Loucy (cell line): ENCODE measurements around the gene ABI3.

Experiments
- H2AFZ ChIP-seq: fragments of 200-600 bp; sonication (generic); 2 replicates; pipeline ENCODE4 v1.6.0; 2016; ENCODE audit warnings: antibody characterized with exemption, mild to moderate bottlenecking, low read length, moderate library complexity
- H3F3A ChIP-seq: fragments of 200-600 bp; 2 replicates; pipeline ENCODE4 v1.6.0; 2016; ENCODE audit warnings: antibody characterized with exemption, low read depth, mild to moderate bottlenecking
- H3K27me3 ChIP-seq: fragments of 200-600 bp; sonication (generic); 2 replicates; pipeline ENCODE4 v1.6.1; 2014; ENCODE audit warnings: low read length, mild to moderate bottlenecking; ENCODE audit not compliant: insufficient read depth, poor library complexity, severe bottlenecking
- H3K36me3 ChIP-seq: fragments of 200-600 bp; sonication (generic); 2 replicates; pipeline ENCODE4 v1.6.1; 2016; ENCODE audit warnings: low read length; ENCODE audit not compliant: insufficient read depth
- H3K4me1 ChIP-seq: fragments of 200-600 bp; sonication (generic); 2 replicates; pipeline ENCODE4 v1.5.1; 2014; ENCODE audit warnings: low read length, mild to moderate bottlenecking; ENCODE audit not compliant: insufficient read depth, poor library complexity, severe bottlenecking
- H3K4me2 ChIP-seq: fragments of 200-600 bp; sonication (generic); 2 replicates; pipeline ENCODE4 v1.6.0; 2014; ENCODE audit warnings: antibody characterized with exemption, low read length, low read depth, mild to moderate bottlenecking; ENCODE audit not compliant: poor library complexity, severe bottlenecking
- H3K4me3 ChIP-seq: fragments of 200-600 bp; sonication (generic); 2 replicates; pipeline ENCODE4 v1.5.1; 2014; ENCODE audit warnings: low read length, mild to moderate bottlenecking, mixed read lengths; ENCODE audit not compliant: poor library complexity, severe bottlenecking
- H3K79me2 ChIP-seq: fragments of 200-600 bp; sonication (generic); 2 replicates; pipeline ENCODE4 v1.6.1; 2014; ENCODE audit warnings: low read length; ENCODE audit not compliant: insufficient read depth
- H3K9ac ChIP-seq: fragments of 200-600 bp; sonication (generic); 2 replicates; pipeline ENCODE4 v1.6.0; 2014; ENCODE audit warnings: mild to moderate bottlenecking, low read depth, low read length, moderate library complexity; ENCODE audit not compliant: poor library complexity, severe bottlenecking
- H3K9me2 ChIP-seq: fragments of 200-600 bp; sonication (generic); replicated peaks from 2 replicates; pipeline ENCODE4 v1.6.1; 2016; ENCODE audit warnings: low read depth, low read length, mixed read lengths
- H3K9me3 ChIP-seq: fragments of 200-600 bp; sonication (generic); 2 replicates; pipeline ENCODE4 v1.6.1; 2014; ENCODE audit warnings: mild to moderate bottlenecking, antibody characterized with exemption, low read length, low read depth; ENCODE audit not compliant: insufficient read depth
- H4K20me1 ChIP-seq: fragments of 200-600 bp; sonication (generic); 2 replicates; pipeline ENCODE4 v1.6.0; 2014; ENCODE audit warnings: antibody characterized with exemption, low read length, mild to moderate bottlenecking; ENCODE audit not compliant: insufficient read depth, poor library complexity, severe bottlenecking
- EZH2phosphoT487 ChIP-seq: fragments of 200-600 bp; IDR thresholded peaks from 2 replicates; pipeline ENCODE4 v1.6.1; 2018; ENCODE audit warnings: antibody characterized with exemption, mild to moderate bottlenecking, moderate library complexity, borderline replicate concordance
- TF ChIP-seq, protein P1 (sequence below): fragments of 200-600 bp; sonication (generic); conservative IDR thresholded peaks from 2 replicates; pipeline ENCODE4 v1.5.1; 2014; ENCODE audit warnings: mild to moderate bottlenecking, antibody characterized with exemption, low read length

ABI3 gene

DNA sequence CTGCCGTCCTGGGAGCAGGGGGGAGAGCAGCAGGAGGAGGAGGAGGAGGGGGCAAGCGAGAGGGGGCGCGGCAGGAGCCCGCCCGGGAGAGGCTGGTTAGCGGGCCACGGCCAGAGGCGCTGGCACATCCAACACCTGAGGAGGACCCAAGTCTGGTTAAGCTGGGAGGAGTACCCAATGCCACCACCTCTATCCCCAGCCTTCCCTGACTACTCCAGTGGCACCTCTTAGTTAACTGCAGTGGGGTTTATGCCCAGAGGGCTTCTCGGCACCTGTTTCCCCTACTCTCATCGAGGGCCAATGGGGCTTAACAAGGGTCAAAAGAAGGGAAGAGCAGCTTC is 14.5 kb downstream of the ABI3 start:
- H3K4me2 ChIP-seq, result no peak overlapping the region
- H3K9ac ChIP-seq, result no peak overlapping the region
- H4K20me1 ChIP-seq, result no peaks in the 10 kb centered on the region
- no peaks in the 10 kb centered on the region for H3K9me3 ChIP-seq
- H3K79me2 ChIP-seq, result no peaks in the 10 kb centered on the region
- H3K4me1 ChIP-seq, result no peaks in the 10 kb centered on the region
- H3K4me3 ChIP-seq, result no peak overlapping the region
- H3K9me2 ChIP-seq, result no peaks in the 10 kb centered on the region
- TF ChIP-seq, protein P1, sequence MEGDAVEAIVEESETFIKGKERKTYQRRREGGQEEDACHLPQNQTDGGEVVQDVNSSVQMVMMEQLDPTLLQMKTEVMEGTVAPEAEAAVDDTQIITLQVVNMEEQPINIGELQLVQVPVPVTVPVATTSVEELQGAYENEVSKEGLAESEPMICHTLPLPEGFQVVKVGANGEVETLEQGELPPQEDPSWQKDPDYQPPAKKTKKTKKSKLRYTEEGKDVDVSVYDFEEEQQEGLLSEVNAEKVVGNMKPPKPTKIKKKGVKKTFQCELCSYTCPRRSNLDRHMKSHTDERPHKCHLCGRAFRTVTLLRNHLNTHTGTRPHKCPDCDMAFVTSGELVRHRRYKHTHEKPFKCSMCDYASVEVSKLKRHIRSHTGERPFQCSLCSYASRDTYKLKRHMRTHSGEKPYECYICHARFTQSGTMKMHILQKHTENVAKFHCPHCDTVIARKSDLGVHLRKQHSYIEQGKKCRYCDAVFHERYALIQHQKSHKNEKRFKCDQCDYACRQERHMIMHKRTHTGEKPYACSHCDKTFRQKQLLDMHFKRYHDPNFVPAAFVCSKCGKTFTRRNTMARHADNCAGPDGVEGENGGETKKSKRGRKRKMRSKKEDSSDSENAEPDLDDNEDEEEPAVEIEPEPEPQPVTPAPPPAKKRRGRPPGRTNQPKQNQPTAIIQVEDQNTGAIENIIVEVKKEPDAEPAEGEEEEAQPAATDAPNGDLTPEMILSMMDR, result no peak
- TF ChIP-seq EZH2phosphoT487, result no peak
- peaks cover 4% of the 10 kb centered on the region; the same call in 1 of the 2 replicates for H3K36me3 ChIP-seq
- no peaks in the 10 kb centered on the region for H3F3A ChIP-seq
- no peak overlapping the region for H2AFZ ChIP-seq
- H3K27me3 ChIP-seq, result no peaks in the 10 kb centered on the region

DNA sequence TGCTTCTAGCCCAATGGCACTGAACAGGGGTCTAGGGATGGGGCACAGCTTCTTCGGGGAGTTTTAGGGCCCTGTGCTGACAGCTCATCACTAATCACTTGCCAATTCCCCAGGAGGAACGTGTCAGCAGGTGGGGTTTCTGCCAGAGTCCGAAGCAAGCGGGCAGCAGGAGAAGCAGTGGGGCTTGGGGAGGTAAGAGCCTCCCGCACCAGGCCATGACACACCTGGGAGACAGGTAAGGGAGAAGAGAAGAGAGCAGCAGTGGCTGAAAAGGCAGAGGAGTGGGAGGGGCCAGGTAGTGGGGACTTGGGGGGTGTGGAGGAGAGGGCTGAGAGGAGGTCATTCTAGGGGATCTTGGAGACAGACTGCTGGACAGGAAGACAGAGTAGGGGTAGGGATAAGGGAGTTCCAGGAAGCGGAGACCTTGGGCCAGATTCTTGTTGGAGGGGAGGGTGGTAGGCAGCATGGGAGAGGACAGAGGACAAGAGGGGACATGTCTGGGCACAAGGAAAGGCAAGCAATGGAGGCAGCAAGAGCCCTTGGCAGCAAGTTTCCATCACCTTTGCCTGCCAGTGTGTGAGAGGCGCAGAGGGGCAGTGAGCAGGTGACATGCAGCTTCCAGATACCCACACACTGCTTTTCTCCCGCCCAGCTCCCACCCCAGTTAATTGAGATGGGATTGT is 15.2 kb downstream of the ABI3 start:
- Histone ChIP-seq H3K9me3 (no peaks in the 10 kb centered on the region), H3K36me3 (peaks cover 4% of the 10 kb centered on the region; the same call in 1 of the 2 replicates), H3K4me2 (no peak overlapping the region), H2AFZ (no peak overlapping the region), H3K4me1 (peaks cover 3% of the 10 kb centered on the region), H4K20me1 (no peaks in the 10 kb centered on the region), H3K79me2 (no peaks in the 10 kb centered on the region), H3K9ac (no peak overlapping the region), H3K4me3 (no peak overlapping the region), H3K27me3 (no peaks in the 10 kb centered on the region), H3F3A (no peaks in the 10 kb centered on the region), H3K9me2 (no peaks in the 10 kb centered on the region)
- TF ChIP-seq, protein P1, result no peak
- TF ChIP-seq EZH2phosphoT487, result no peak

GRCh38 chr17:49226771-49227435 is 16.4 kb downstream of the ABI3 start:
- no peaks in the 10 kb centered on the region for H3K9me2 ChIP-seq
- peaks cover 4% of the 10 kb centered on the region; the same call in 1 of the 2 replicates for H3K36me3 ChIP-seq
- H4K20me1 ChIP-seq, result no peaks in the 10 kb centered on the region
- H3K4me2 ChIP-seq, result no peak overlapping the region
- H3K4me3 ChIP-seq, result no peak overlapping the region
- no peak overlapping the region for H3K9ac ChIP-seq
- TF ChIP-seq EZH2phosphoT487, result no peak
- TF ChIP-seq, protein P1, result no peak
- no peaks in the 10 kb centered on the region for H3K27me3 ChIP-seq
- no peaks in the 10 kb centered on the region for H3K79me2 ChIP-seq
- H2AFZ ChIP-seq, result no peak overlapping the region
- H3F3A ChIP-seq, result no peaks in the 10 kb centered on the region
- H3K4me1 ChIP-seq, result peaks cover 8% of the 10 kb centered on the region
- no peaks in the 10 kb centered on the region for H3K9me3 ChIP-seq
